Measurements from ENCODE around the gene CBLIF.
"Not testable (repeated sequence)": the region's sequence is repeated elsewhere in the genome, so short reads cannot be mapped to it uniquely, and the experiment has no call there.

Gene CBLIF

DNA sequence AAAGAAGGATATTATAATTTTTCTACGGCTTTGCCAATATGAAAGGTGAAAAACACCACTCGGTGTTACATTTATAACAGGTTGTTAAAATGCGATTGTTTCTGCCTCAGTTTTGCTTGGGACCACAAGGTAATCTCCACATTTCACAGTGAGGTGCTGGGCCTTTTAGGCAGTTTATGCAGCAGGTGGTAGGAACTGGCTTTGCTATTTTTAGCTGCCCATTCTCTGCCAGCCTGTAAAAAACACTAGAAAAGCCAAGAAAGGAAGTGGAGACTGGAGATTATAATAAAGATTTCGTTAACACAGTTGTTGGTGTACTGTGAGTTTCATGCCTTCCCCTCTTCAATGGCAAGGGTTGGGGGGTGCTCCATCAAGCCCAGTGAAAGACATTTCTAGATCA is 26.7 kb downstream of the CBLIF start:
- no peaks in the 10 kb centered on the region for H3K79me2 ChIP-seq (ENCODE audit: insufficient read depth, low read length)
- H3K4me2 ChIP-seq (ENCODE audit: low read depth, low read length, poor library complexity, severe bottlenecking), result no peak overlapping the region
- no peaks in the 10 kb centered on the region for H3K27me3 ChIP-seq (ENCODE audit: low read length)
- H3F3A ChIP-seq (ENCODE audit: insufficient read depth), result no peaks in the 10 kb centered on the region
- H3K4me3 ChIP-seq (ENCODE audit: insufficient read depth, low read length, poor library complexity, severe bottlenecking), result no peak overlapping the region
- no peaks in the 10 kb centered on the region for H3K9me3 ChIP-seq (ENCODE audit: insufficient read depth, low read length)
- H4K20me1 ChIP-seq (ENCODE audit: low read depth, low read length), result no peaks in the 10 kb centered on the region
- TF ChIP-seq, protein P1, sequence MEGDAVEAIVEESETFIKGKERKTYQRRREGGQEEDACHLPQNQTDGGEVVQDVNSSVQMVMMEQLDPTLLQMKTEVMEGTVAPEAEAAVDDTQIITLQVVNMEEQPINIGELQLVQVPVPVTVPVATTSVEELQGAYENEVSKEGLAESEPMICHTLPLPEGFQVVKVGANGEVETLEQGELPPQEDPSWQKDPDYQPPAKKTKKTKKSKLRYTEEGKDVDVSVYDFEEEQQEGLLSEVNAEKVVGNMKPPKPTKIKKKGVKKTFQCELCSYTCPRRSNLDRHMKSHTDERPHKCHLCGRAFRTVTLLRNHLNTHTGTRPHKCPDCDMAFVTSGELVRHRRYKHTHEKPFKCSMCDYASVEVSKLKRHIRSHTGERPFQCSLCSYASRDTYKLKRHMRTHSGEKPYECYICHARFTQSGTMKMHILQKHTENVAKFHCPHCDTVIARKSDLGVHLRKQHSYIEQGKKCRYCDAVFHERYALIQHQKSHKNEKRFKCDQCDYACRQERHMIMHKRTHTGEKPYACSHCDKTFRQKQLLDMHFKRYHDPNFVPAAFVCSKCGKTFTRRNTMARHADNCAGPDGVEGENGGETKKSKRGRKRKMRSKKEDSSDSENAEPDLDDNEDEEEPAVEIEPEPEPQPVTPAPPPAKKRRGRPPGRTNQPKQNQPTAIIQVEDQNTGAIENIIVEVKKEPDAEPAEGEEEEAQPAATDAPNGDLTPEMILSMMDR (IDR thresholded peaks at IDR 0.05; ENCODE audit: insufficient read depth, low read length, poor library complexity, severe bottlenecking), result no peak
- no peak for TF ChIP-seq EZH2phosphoT487 (conservative IDR thresholded peaks at IDR 0.05; ENCODE audit: low read length)
- no peaks in the 10 kb centered on the region for H3K36me3 ChIP-seq (ENCODE audit: low read length)
- no peak overlapping the region for H2AFZ ChIP-seq (ENCODE audit: low read depth, low read length, severe bottlenecking)
- H3K27ac ChIP-seq (ENCODE audit: low read depth, low read length), result no peak overlapping the region
- no peaks in the 10 kb centered on the region for H3K9me2 ChIP-seq (replicated peaks; ENCODE audit: insufficient read depth, low read length)
- no peak overlapping the region for H3K9ac ChIP-seq (ENCODE audit: low read length)

DNA sequence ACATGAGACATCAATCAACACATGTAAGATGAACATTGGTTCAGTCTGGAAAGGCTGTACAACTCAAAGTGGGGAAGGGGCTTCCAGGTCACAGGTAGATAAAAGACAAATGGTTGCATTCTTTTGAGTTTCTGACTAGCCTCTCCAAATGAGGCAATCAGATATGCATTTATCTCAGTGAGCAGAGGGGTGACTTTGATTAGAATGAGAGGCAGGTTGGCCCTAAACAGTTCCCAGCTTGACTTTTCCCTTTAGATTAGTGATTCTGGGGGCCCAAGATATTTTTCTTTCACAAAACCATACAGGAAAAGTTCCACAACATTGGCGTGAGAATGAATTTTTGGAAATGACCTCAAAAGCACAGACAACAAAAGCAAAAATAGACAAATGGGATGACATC is 28.9 kb downstream of the CBLIF start:
- not testable (repeated sequence) for H3K79me2 ChIP-seq (ENCODE audit: insufficient read depth, low read length); H2AFZ ChIP-seq (ENCODE audit: low read depth, low read length, severe bottlenecking); H3K9ac ChIP-seq (ENCODE audit: low read length)

DNA sequence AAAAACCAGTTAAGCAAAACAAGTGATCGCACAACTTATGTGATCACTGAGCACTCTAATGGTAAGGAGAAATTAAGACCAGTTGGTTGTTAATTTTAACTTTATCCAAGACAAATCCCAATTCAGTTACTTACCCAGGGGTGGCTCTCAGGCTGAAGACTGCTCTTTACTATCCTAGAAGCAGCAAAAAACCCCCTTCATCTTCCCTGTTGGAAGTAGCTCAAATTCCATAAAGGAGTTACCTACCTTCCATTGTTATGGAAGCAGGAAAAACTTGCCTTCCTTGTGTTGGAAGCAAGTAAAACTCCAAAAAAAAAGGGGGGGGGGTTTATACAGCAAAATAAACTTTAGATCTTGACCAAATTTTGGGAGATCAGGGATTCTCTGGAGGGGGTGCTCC is 29.5 kb downstream of the CBLIF start:
- Histone ChIP-seq H3K9ac (ENCODE audit: low read length) (no peak overlapping the region), H3K4me3 (ENCODE audit: insufficient read depth, low read length, poor library complexity, severe bottlenecking) (no peak overlapping the region)

More for the DNA sequence above, 28.9 kb downstream of the CBLIF start:
- not testable (repeated sequence) for H3K9me3 ChIP-seq (ENCODE audit: insufficient read depth, low read length); H3F3A ChIP-seq (ENCODE audit: insufficient read depth); H4K20me1 ChIP-seq (ENCODE audit: low read depth, low read length); H3K9me2 ChIP-seq (replicated peaks; ENCODE audit: insufficient read depth, low read length); H3K27ac ChIP-seq (ENCODE audit: low read depth, low read length); H3K4me2 ChIP-seq (ENCODE audit: low read depth, low read length, poor library complexity, severe bottlenecking); H3K36me3 ChIP-seq (ENCODE audit: low read length); H3K27me3 ChIP-seq (ENCODE audit: low read length); H3K4me3 ChIP-seq (ENCODE audit: insufficient read depth, low read length, poor library complexity, severe bottlenecking)

DNA sequence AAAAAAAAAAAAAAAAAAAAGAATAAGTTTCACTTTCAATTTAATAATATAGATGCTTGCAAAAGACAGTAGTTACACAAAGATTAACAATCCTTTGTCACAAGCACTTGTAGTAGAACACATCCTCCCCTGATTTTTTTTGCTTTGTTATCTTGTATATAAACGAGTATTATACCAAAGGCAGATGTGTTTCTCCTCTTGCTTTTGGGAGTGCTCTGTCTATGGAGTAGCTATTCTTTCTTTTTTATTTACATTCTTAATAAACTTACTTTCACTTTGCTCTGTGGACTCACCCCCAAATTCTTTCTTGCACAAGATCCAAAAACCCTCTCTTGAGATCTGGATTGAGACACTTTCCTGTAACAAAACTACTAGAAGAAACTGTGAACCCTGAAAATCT is 31.3 kb downstream of the CBLIF start:
- Histone ChIP-seq H3K27ac (ENCODE audit: low read depth, low read length) (no peak overlapping the region), H3K79me2 (ENCODE audit: insufficient read depth, low read length) (peaks cover 14% of the 10 kb centered on the region; the same call in 1 of the 2 replicates), H3K36me3 (ENCODE audit: low read length) (no peaks in the 10 kb centered on the region), H4K20me1 (ENCODE audit: low read depth, low read length) (no peaks in the 10 kb centered on the region), H3K4me3 (ENCODE audit: insufficient read depth, low read length, poor library complexity, severe bottlenecking) (no peak overlapping the region), H3K9me3 (ENCODE audit: insufficient read depth, low read length) (no peaks in the 10 kb centered on the region), H3K9me2 (replicated peaks; ENCODE audit: insufficient read depth, low read length) (no peaks in the 10 kb centered on the region), H3F3A (ENCODE audit: insufficient read depth) (peaks cover 1% of the 10 kb centered on the region; the same call in 1 of the 2 replicates), H2AFZ (ENCODE audit: low read depth, low read length, severe bottlenecking) (no peak overlapping the region), H3K27me3 (ENCODE audit: low read length) (no peaks in the 10 kb centered on the region), H3K4me2 (ENCODE audit: low read depth, low read length, poor library complexity, severe bottlenecking) (no peak overlapping the region), H3K9ac (ENCODE audit: low read length) (no peak overlapping the region)
- no peak for TF ChIP-seq EZH2phosphoT487 (conservative IDR thresholded peaks at IDR 0.05; ENCODE audit: low read length)
- TF ChIP-seq, protein P1 (IDR thresholded peaks at IDR 0.05; ENCODE audit: insufficient read depth, low read length, poor library complexity, severe bottlenecking), result no peak

More for the DNA sequence above, 29.5 kb downstream of the CBLIF start:
- H3F3A ChIP-seq (ENCODE audit: insufficient read depth), result no peaks in the 10 kb centered on the region
- no peak overlapping the region for H2AFZ ChIP-seq (ENCODE audit: low read depth, low read length, severe bottlenecking)
- TF ChIP-seq, protein P1 (IDR thresholded peaks at IDR 0.05; ENCODE audit: insufficient read depth, low read length, poor library complexity, severe bottlenecking), result no peak
- no peak for TF ChIP-seq EZH2phosphoT487 (conservative IDR thresholded peaks at IDR 0.05; ENCODE audit: low read length)
- H3K9me3 ChIP-seq (ENCODE audit: insufficient read depth, low read length), result no peaks in the 10 kb centered on the region
- H3K79me2 ChIP-seq (ENCODE audit: insufficient read depth, low read length), result no peaks in the 10 kb centered on the region
- no peaks in the 10 kb centered on the region for H3K36me3 ChIP-seq (ENCODE audit: low read length)
- no peak overlapping the region for H3K4me2 ChIP-seq (ENCODE audit: low read depth, low read length, poor library complexity, severe bottlenecking)
- no peaks in the 10 kb centered on the region for H4K20me1 ChIP-seq (ENCODE audit: low read depth, low read length)
- H3K27me3 ChIP-seq (ENCODE audit: low read length), result no peaks in the 10 kb centered on the region
- H3K27ac ChIP-seq (ENCODE audit: low read depth, low read length), result no peak overlapping the region
- H3K9me2 ChIP-seq (replicated peaks; ENCODE audit: insufficient read depth, low read length), result no peaks in the 10 kb centered on the region
